ENCODE results near the gene ZNF672. TPM values are rescaled to one million over a fixed set of nuclear protein-coding genes. Genes with fewer than 3 reads are reported as not detected.

ZNF672 gene
- total and polyA plus RNA-seq, 2 experiments from 2014 or later, result 10.3 to 39.7 TPM

DNA sequence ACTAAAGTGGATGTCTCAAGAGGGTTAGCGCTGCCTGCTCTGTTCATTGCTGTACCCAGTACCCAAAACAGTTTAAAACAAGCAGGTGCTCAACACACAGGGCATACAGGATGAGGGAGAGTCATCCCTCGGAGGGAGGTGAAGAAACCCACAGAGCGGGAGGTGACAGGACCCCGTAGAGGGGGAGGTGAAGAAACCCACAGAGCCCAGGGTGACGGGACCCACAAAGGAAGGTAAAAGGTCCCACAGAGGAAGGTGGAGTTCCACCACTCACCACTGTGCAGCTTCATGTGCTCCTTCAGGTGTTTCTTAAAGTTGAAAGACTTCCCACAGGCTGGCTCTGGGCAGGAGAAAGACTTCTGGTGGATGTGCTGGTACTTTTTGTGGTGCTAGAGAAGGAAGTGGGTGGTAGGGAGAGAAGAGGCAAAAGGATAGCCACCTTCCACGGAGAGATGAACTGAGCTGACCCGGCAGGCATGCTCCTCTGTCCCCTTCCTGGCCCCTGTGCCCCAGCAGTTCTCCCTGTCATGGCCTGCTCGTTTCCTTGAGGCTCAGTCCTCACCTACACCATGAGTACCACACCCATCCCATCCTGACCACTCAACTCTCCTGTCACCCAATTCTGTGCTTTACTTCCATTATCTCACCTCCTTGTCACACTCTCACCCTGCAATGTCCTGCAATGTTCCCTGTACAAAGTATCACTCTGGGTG, 15.8 kb downstream of the ZNF672 start (continued):
- TF ChIP-seq CTCF (conservative IDR thresholded peaks at IDR 0.05; ENCODE audit: low read depth in 2 of 2) (no peak), ZNF114 (CRISPR knock-in tag; IDR thresholded peaks at IDR 0.05) (no peak), CREB1 (CRISPR knock-in tag; IDR thresholded peaks at IDR 0.05; ENCODE audit: low read depth) (no peak), JUNB (IDR thresholded peaks at IDR 0.05; ENCODE audit: unreplicated experiment) (no peak), REST (IDR thresholded peaks at IDR 0.05; ENCODE audit: unreplicated experiment) (no peak)

DNA sequence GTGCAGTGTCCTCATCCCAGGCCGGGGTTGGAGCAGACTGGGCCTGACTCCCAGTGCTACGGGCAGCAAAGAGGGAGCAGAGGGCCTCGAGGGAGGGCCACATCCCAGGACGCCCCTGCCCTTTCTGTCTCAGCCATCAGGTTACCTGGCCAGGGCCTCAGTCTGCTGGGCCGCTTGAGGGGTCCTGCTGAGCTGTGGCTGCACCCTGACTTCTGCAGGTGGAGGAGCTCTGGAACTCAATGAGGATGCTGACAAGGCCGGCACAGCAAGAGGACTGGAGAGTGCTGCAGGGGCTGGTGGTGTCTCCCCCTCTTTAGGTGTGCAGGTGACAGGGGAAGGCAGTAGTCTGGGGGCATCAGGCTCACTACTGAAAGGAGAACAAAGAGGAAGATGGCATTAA, 17.6 kb downstream of the ZNF672 start:
- no peak for ATAC-seq
- TF ChIP-seq EZH2phosphoT487 (IDR thresholded peaks at IDR 0.05; ENCODE audit: unreplicated experiment), result no peak
- TF ChIP-seq NANOG (IDR thresholded peaks at IDR 0.05; ENCODE audit: borderline replicate concordance), result no peak
- no peak for TF ChIP-seq REST (IDR thresholded peaks at IDR 0.05; ENCODE audit: unreplicated experiment)
- no peak for TF ChIP-seq JUNB (IDR thresholded peaks at IDR 0.05; ENCODE audit: unreplicated experiment)
- TF ChIP-seq CTCF (conservative IDR thresholded peaks at IDR 0.05; ENCODE audit: low read depth in 2 of 2), result no peak
- no peak for TF ChIP-seq EZH2 (IDR thresholded peaks at IDR 0.05; ENCODE audit: low read depth, unreplicated experiment)

More for the DNA sequence above, 17.6 kb downstream of the ZNF672 start:
- Histone ChIP-seq H2AFZ (no peak overlapping the region), H3K27me3 (ENCODE audit: insufficient read depth) (peaks cover 2% of the 10 kb centered on the region; the same call in 1 of the 2 replicates), H4K20me1 (replicated peaks; ENCODE audit: insufficient read depth) (no peaks in the 10 kb centered on the region; the same call in none of the 2 replicates), H3K9me2 (ENCODE audit: insufficient read depth) (no peaks in the 10 kb centered on the region), H3K27ac (ENCODE audit: low read depth) (no peak overlapping the region), H3K4me3 (no peak overlapping the region), H3F3A (replicated peaks; ENCODE audit: low read depth) (0 out of 2 replicates have a peak, but pooled peaks cover 4% of the 10 kb centered on the region), H3K36me3 (ENCODE audit: insufficient read depth) (peaks cover 16% of the 10 kb centered on the region), H3K4me1 (ENCODE audit: insufficient read depth) (peaks cover 16% of the 10 kb centered on the region), H3K4me2 (no peak overlapping the region), H3K79me2 (replicated peaks; ENCODE audit: insufficient read depth) (no peaks in the 10 kb centered on the region; the same call in 1 of the 2 replicates)
- peaks cover 16% of the 10 kb centered on the region for H3K4me1 Mint-ChIP-seq
- no peak for DNase-seq (ENCODE audit: low spot score)
- no peak overlapping the region for H3K27ac Mint-ChIP-seq
- no peaks in the 10 kb centered on the region; the same call in 2 of the 3 replicates for H3K9me3 Mint-ChIP-seq
- H3K27me3 Mint-ChIP-seq (ENCODE audit: insufficient read depth, low read depth, poor library complexity), result peaks cover 13% of the 10 kb centered on the region
- peaks cover 7% of the 10 kb centered on the region; the same call in 2 of the 3 replicates for H3K36me3 Mint-ChIP-seq (ENCODE audit: low read depth)
- H3K4me3 Mint-ChIP-seq, result no peak overlapping the region
